GM18858 (cell line): ENCODE data around the gene TEC.
A peak's percentile ranks its signal among the peaks of the same experiment; 100 is the strongest.
"Not testable (repeated sequence)": the region's sequence is repeated elsewhere in the genome, so short reads cannot be mapped to it uniquely, and the experiment has no call there.

ENCODE experiments used
- ATAC-seq: cut with Tn5 transposase; IDR thresholded peaks from one replicate; pipeline ENCODE4 v1.9.1; 2021; ENCODE audit not compliant: unreplicated experiment

The TEC gene

DNA sequence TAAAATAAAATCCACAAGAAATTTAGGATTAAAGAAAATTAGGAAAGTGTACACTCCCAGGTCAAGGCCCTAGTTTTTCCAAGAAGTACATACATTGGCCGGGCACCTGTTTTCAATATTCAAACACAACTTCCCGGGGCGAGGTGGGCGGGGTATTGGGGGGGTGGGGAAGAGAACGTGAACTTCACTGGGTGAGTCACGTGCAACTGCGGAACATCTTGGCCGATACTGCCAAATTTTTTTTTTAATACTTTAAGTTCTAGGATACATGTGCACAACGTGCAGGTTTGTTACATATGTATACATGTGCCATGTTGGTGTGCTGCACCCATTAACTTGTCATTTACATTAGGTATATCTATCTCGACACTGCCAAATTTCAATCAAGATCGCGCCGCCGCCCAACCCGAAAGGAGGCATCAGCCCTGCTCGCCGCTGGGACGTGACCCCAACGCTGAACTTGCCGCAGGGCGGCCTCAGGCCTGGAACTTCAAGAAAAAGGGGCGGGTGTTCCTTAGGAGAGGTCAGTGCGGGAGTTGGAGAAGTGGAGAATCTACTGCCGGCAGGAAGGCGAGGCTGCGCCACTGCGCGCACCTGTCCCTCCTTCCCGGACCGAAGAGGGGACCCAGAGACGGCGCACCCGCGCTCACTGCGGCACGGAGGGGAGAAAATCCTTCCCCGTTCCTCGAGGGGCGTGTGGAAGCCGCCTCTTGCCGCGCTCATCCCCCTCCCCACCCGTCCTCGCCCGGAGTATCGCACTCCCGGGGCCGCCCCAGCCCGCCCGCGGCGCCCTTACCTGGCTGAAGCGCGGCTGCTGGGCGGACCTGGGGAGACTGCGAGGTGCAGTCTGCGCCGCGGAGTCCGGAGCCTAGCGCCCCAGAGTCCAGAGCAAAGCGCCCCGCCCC is at the start of gene TEC:
Gene TEC, minus strand, starts transcription at position 883 of the 905 bp plus-strand sequence. CDS start 41,224 bp downstream, outside the sequence.
- ATAC-seq: peak; percentile 31

DNA sequence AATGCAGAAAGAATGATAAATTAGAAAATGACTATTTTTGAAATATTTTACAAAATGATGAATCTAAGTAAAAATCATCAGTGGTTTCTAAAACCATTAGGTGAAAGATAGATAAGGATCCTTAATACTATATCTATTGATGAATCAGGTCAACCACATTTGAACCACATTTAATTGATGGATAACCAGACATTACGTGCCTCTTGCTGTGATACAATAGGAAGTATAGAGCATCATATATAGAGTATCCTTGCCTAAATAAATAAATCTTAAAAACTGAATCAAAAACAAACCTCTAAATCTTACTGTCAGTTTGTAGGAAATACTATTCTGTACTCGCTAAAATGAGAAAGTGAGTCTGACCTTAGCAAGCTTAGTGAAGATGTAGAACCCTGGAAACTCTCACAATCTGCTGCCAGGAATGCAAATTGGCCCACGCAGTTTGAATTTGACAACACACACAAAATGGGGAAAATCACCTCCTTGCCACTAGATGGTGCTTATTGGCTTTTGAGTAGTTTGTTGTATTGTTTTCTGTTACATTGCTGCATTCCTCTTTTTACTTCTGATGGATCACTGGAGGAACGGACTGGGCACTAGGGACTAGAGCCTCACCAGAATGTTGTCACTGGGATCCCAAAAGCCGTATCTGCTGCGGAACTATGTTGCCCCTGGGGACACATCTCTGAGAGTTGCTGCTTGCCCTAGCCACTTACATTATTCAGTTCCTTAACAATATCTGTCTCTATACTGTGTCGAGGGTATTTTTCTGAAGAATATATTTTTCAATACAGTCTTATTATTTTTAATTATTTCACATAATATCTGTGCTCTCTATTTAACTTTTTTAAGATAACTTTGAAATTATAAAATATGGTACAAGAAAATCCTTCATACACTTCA is 46.3 kb upstream of the TEC start:
- peak; percentile 89 for ATAC-seq

GRCh38 chr4:48314746-48315145 is 45.1 kb upstream of the TEC start:
- ATAC-seq: not testable (repeated sequence)

GRCh38 chr4:48311896-48312295 is 42.3 kb upstream of the TEC start:
- no peak for ATAC-seq

DNA sequence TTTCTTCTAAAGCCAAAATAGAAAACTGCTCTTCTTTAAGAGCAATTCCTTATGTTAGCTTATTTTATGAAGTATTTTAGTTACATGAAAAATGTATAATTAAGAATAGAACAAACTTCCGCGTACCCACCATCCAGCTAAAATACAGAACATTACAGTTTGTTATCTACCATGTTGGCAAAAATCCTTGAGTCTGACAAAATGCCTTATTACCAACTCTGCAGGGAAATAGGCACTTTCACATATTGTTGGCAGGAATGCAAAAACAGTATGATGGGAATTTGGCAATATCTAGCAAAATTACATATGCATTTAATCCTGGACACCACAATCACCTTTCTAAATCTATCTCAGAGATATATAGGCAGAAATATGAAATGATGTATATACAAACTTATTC is 39.3 kb upstream of the TEC start:
- ATAC-seq: no peak

DNA sequence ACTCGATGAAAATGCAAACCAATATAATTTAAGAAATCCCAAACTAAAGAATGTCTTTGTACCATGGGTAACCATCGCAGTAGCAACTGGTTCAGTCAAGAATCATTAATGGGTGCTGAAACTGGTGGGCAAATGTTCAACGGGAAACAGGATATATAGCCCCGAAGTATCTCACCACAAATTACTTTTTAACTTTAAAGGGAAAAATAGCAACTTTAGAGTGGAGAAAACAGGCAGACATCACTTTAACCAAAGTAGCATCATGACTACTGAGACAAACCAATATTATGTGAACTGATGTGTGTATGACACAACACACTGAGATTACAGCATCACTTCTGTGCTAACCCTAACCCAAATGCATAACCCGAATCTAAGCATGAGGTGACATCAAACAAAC is 37.9 kb upstream of the TEC start:
- ATAC-seq: no peak

GRCh38 chr4:48305508-48305907 is 35.9 kb upstream of the TEC start:
- ATAC-seq: no peak

DNA sequence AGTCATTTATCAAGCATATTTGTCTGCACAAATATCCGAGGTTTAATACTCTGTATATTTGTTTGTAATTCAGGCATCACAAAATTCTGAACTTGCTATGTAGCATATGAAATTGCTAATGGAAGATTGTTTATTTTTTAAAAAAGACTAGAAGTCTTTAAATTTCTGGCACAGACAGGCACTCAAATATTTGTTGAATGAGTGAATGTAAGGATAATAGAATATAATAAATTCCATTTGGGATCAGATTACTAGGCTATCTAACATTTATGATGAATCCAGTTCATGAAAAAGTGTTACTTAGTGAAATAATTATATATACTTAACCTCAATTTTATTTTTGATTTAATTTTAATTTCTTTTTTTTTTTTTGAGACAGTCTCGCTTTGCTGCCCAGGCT is 30.4 kb upstream of the TEC start:
- no peak for ATAC-seq

DNA sequence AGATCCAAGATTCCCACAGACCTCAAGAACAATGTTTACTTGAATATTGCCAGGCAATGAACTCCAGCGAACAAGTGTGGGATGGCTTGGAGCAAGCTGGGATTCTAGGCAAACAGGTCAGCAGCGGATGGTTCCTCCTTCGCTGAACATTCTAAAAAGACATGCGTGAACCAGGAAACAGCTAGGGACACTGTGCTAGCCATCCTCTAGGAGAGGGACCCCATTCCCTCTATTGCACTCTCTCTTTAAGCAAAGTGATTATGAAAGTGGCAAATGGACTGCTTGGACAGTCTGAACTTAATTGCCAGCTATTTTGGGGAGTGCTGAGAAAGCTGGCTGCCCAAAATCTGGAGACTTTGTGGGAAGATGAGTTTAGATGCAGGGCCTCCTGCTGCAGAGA is 29.9 kb upstream of the TEC start:
- ATAC-seq: no peak

- no peak for ATAC-seq
Measured at GRCh38 chr4:48297256-48297846, 27.7 kb upstream of the TEC start.

- ATAC-seq: peak; percentile 85
Measured at GRCh38 chr4:48296365-48296764, 26.7 kb upstream of the TEC start.

DNA sequence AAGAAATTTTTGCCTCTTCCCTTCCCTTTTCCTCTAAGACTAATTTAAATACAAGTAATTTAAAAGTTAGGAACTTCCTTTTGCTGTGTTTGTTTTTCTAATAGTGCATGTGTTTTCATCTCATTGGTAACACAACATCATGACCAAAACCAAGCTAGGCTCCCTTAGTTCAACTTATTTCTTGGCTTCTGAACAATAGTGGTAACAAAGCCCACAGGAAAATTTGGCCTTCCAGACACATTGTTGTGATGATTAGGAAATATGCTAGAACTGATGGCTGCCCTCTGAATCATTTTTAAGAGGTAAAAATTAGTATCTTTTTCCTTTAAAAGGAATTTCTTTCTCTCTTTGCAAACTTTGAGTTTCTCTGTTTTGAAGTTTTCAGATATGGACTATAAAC is 25.5 kb upstream of the TEC start:
- ATAC-seq: no peak

GRCh38 chr4:48292218-48292790 is 22.7 kb upstream of the TEC start:
- not testable (repeated sequence) for ATAC-seq

- no peak for ATAC-seq
Measured at GRCh38 chr4:48290146-48290772, 20.6 kb upstream of the TEC start.

GRCh38 chr4:48286060-48286459 is 16.4 kb upstream of the TEC start:
- ATAC-seq: not testable (repeated sequence)

DNA sequence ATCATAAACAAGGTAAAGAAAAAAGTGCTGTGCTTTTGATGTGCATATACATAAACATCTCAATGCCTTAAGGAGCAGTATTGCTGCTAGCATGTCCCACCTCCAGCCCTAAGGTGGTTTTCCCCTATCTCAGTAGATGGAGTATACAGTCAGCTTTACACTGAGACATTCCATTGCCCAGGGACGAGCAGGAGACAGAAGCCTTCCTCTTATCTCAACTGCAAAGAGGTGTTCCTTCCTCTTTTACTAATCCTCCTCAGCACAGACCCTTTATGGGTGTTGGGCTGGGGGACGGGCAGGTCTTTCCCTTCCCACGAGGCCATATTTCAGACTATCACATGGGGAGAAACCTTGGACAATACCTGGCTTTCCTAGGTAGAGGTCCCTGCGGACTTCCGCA is 16.0 kb upstream of the TEC start:
- ATAC-seq: not testable (repeated sequence)

DNA sequence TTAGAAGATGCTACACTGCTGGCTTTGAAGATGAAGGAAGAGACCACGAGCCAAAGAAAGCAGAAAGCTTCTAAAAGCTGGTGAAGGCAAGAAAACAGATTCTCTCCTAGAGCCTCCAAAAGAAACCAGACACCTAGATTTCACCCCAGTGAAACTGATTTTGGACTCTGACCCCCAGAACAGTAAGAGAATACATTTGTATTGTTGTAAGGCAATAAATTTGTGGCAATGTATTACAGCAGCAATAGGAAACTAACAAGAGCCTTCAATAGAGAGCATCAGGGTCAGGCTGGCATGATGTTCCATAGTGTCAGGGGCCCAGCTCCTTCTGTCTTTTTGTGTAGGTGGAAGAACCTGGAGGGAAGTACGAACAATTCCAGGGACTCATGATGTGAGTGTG is 6.0 kb upstream of the TEC start:
- no peak for ATAC-seq

GRCh38 chr4:48275247-48275646 is 5.6 kb upstream of the TEC start:
- peak; percentile 27 for ATAC-seq

GRCh38 chr4:48271626-48272025 is 2.0 kb upstream of the TEC start:
- ATAC-seq: no peak

- peak; percentile 22 for ATAC-seq
Measured at GRCh38 chr4:48270951-48271473, 1.4 kb upstream of the TEC start.
